ENCODE measurements around the gene ACTN2. TPM values are rescaled to one million over a fixed set of nuclear protein-coding genes. Genes with fewer than 3 reads are reported as not detected.

The ACTN2 gene
- total RNA-seq, 1 donor from 2014 or later, result 2,454 TPM

GRCh38 chr1:236717811-236718210, 31.5 kb downstream of the ACTN2 start:
- H3K4me1 ChIP-seq, result peaks cover 64% of the 10 kb centered on the region
- H3K36me3 ChIP-seq, result peaks cover 35% of the 10 kb centered on the region
- H3K27ac ChIP-seq (replicated peaks), result peak overlapping the region; percentile 72
- no peak for DNase-seq
- H3K27me3 ChIP-seq (ENCODE audit: low read depth), result no peaks in the 10 kb centered on the region
- intact Hi-C loops (cut with micrococcal nuclease), result no loop called here
- no peak overlapping the region for H3K4me3 ChIP-seq
- no peak for TF ChIP-seq CTCF (IDR thresholded peaks at IDR 0.05; ENCODE audit: borderline replicate concordance)
- no peaks in the 10 kb centered on the region for H3K9me3 ChIP-seq (replicated peaks)

GRCh38 chr1:236718328-236718727, 32.0 kb downstream of the ACTN2 start:
- intact Hi-C loops (cut with micrococcal nuclease), result no loop called here
- H3K4me3 ChIP-seq, result no peak overlapping the region
- H3K9me3 ChIP-seq (replicated peaks), result no peaks in the 10 kb centered on the region
- no peak for DNase-seq
- peaks cover 66% of the 10 kb centered on the region for H3K4me1 ChIP-seq
- H3K27me3 ChIP-seq (ENCODE audit: low read depth), result no peaks in the 10 kb centered on the region
- H3K36me3 ChIP-seq, result peaks cover 39% of the 10 kb centered on the region
- H3K27ac ChIP-seq (replicated peaks), result peak overlapping the region; percentile 72
- TF ChIP-seq CTCF (IDR thresholded peaks at IDR 0.05; ENCODE audit: borderline replicate concordance), result no peak

GRCh38 chr1:236720206-236720605, 33.9 kb downstream of the ACTN2 start:
- peaks cover 46% of the 10 kb centered on the region for H3K36me3 ChIP-seq
- H3K27ac ChIP-seq (replicated peaks), result no peak overlapping the region
- no peak for TF ChIP-seq CTCF (IDR thresholded peaks at IDR 0.05; ENCODE audit: borderline replicate concordance)
- H3K9me3 ChIP-seq (replicated peaks), result no peaks in the 10 kb centered on the region
- peaks cover 81% of the 10 kb centered on the region for H3K4me1 ChIP-seq
- no peak overlapping the region for H3K4me3 ChIP-seq
- intact Hi-C loops (cut with micrococcal nuclease), result no loop called here
- DNase-seq, result no peak
- H3K27me3 ChIP-seq (ENCODE audit: low read depth), result no peaks in the 10 kb centered on the region

GRCh38 chr1:236720611-236721010, 34.3 kb downstream of the ACTN2 start:
- no peak for TF ChIP-seq CTCF (IDR thresholded peaks at IDR 0.05; ENCODE audit: borderline replicate concordance)
- peaks cover 81% of the 10 kb centered on the region for H3K4me1 ChIP-seq
- H3K27ac ChIP-seq (replicated peaks), result no peak overlapping the region
- H3K4me3 ChIP-seq, result no peak overlapping the region
- intact Hi-C loops (cut with micrococcal nuclease), result no loop called here
- H3K27me3 ChIP-seq (ENCODE audit: low read depth), result no peaks in the 10 kb centered on the region
- H3K36me3 ChIP-seq, result peaks cover 46% of the 10 kb centered on the region
- no peaks in the 10 kb centered on the region for H3K9me3 ChIP-seq (replicated peaks)
- DNase-seq, result no peak

GRCh38 chr1:236724049-236724448, 37.8 kb downstream of the ACTN2 start:
- Histone ChIP-seq H3K4me1 (peaks cover 81% of the 10 kb centered on the region), H3K27ac (replicated peaks) (peak overlapping the region; percentile 11), H3K27me3 (ENCODE audit: low read depth) (no peaks in the 10 kb centered on the region), H3K4me3 (no peak overlapping the region), H3K9me3 (replicated peaks) (no peaks in the 10 kb centered on the region), H3K36me3 (peaks cover 53% of the 10 kb centered on the region)
- TF ChIP-seq CTCF (IDR thresholded peaks at IDR 0.05; ENCODE audit: borderline replicate concordance), result no peak
- intact Hi-C loops (cut with micrococcal nuclease), result no loop called here
- DNase-seq, result no peak

- DNase-seq, result no peak
- peak overlapping the region; percentile 11 for H3K27ac ChIP-seq (replicated peaks)
- H3K4me1 ChIP-seq, result peaks cover 80% of the 10 kb centered on the region
- intact Hi-C loops (cut with micrococcal nuclease), result no loop called here
- peaks cover 53% of the 10 kb centered on the region for H3K36me3 ChIP-seq
- H3K9me3 ChIP-seq (replicated peaks), result no peaks in the 10 kb centered on the region
- no peak for TF ChIP-seq CTCF (IDR thresholded peaks at IDR 0.05; ENCODE audit: borderline replicate concordance)
- H3K27me3 ChIP-seq (ENCODE audit: low read depth), result no peaks in the 10 kb centered on the region
- no peak overlapping the region for H3K4me3 ChIP-seq
These were observed 38.2 kb downstream of the ACTN2 start for GRCh38 chr1:236724506-236724905.

All from left ventricle myocardium inferior (tissue), 1 donor.